ENCODE data around the gene MICALL2. TPM values are rescaled to one million over a fixed set of nuclear protein-coding genes. Genes with fewer than 3 reads are reported as not detected.

Gene MICALL2
- total RNA-seq, 1 donor from 2014 or later = 14.2 TPM

GRCh38 chr7:1439373-1440363, 19.6 kb downstream of the MICALL2 start:
- H3K27me3 ChIP-seq (ENCODE audit: control insufficient read depth, insufficient read depth, low read length) = no peaks in the 10 kb centered on the region
- DNase-seq (ENCODE audit: low read depth) (no peak), FAIRE-seq (peak; percentile 99)
- TF ChIP-seq CTCF (IDR thresholded peaks at IDR 0.05; ENCODE audit: insufficient read depth, low read length, severe bottlenecking) = peak; percentile 9
- H3K36me3 ChIP-seq (ENCODE audit: control insufficient read depth, insufficient read depth, low read length) = peaks cover 50% of the 10 kb centered on the region
- no peak overlapping the region for H3K4me3 ChIP-seq (ENCODE audit: low read depth, low read length)

GRCh38 chr7:1438821-1439220, 20.4 kb downstream of the MICALL2 start:
- no peak for DNase-seq (ENCODE audit: low read depth)
- no peak for FAIRE-seq
- Histone ChIP-seq H3K4me3 (ENCODE audit: low read depth, low read length) (no peak overlapping the region), H3K27me3 (ENCODE audit: control insufficient read depth, insufficient read depth, low read length) (no peaks in the 10 kb centered on the region), H3K36me3 (ENCODE audit: control insufficient read depth, insufficient read depth, low read length) (peaks cover 46% of the 10 kb centered on the region)
- TF ChIP-seq CTCF (IDR thresholded peaks at IDR 0.05; ENCODE audit: insufficient read depth, low read length, severe bottlenecking) = no peak

GRCh38 chr7:1438208-1438607, 21.1 kb downstream of the MICALL2 start:
- TF ChIP-seq CTCF (IDR thresholded peaks at IDR 0.05; ENCODE audit: insufficient read depth, low read length, severe bottlenecking) = no peak
- Histone ChIP-seq H3K4me3 (ENCODE audit: low read depth, low read length) (no peak overlapping the region), H3K36me3 (ENCODE audit: control insufficient read depth, insufficient read depth, low read length) (peaks cover 43% of the 10 kb centered on the region), H3K27me3 (ENCODE audit: control insufficient read depth, insufficient read depth, low read length) (no peaks in the 10 kb centered on the region)
- FAIRE-seq = no peak
- no peak for DNase-seq (ENCODE audit: low read depth)

GRCh38 chr7:1437155-1437880, 22.0 kb downstream of the MICALL2 start:
- DNase-seq (ENCODE audit: low read depth) (no peak), FAIRE-seq (no peak)
- Histone ChIP-seq H3K27me3 (ENCODE audit: control insufficient read depth, insufficient read depth, low read length) (no peaks in the 10 kb centered on the region), H3K36me3 (ENCODE audit: control insufficient read depth, insufficient read depth, low read length) (peaks cover 42% of the 10 kb centered on the region), H3K4me3 (ENCODE audit: low read depth, low read length) (no peak overlapping the region)
- no peak for TF ChIP-seq CTCF (IDR thresholded peaks at IDR 0.05; ENCODE audit: insufficient read depth, low read length, severe bottlenecking)

GRCh38 chr7:1436608-1437007, 22.7 kb downstream of the MICALL2 start:
- no peak for TF ChIP-seq CTCF (IDR thresholded peaks at IDR 0.05; ENCODE audit: insufficient read depth, low read length, severe bottlenecking)
- Histone ChIP-seq H3K4me3 (ENCODE audit: low read depth, low read length) (no peak overlapping the region), H3K27me3 (ENCODE audit: control insufficient read depth, insufficient read depth, low read length) (no peaks in the 10 kb centered on the region), H3K36me3 (ENCODE audit: control insufficient read depth, insufficient read depth, low read length) (peaks cover 37% of the 10 kb centered on the region)
- DNase-seq (ENCODE audit: low read depth) (no peak), FAIRE-seq (no peak)

All from bronchial epithelial cell (primary cell).